K562 (cell line): ENCODE measurements around the gene TACC3. TPM values are rescaled to one million over a fixed set of nuclear protein-coding genes. Genes with fewer than 3 reads are reported as not detected.
A peak's percentile ranks its signal among the peaks of the same experiment; 100 is the strongest.

Source experiments
- ATAC-seq: fragments of 200-7000 bp; cut with Tn5 transposase; 3 replicates; pipeline ENCODE4 v1.9.1; 2020; ENCODE audit warnings: moderate library complexity
- BruUV-seq: library from RNA; stranded (reverse); fragments of 400-500 nt; replicated peaks from 2 replicates; lab custom pipeline; 2021; lab: Mats Ljungman, UMichigan
- CTCF ChIA-PET: fragments of 300-600 bp; formaldehyde crosslinking; extraction: SDS; loops from one replicate; lab custom pipeline; 2021; ENCODE audit warnings: low intra/inter-chr PET ratio; lab: Yijun Ruan, JAX
- POLR2A ChIA-PET: fragments of 300-600, 350-650 bp; sonication (Branson Sonifier 250); formaldehyde crosslinking; extraction: SDS; loops from one replicate; lab custom pipeline; 2021; ENCODE audit warnings: antibody characterized with exemption, inconsistent platforms; lab: Yijun Ruan, JAX
- DNase-seq, 4 experiments: peaks; one replicate each; pipeline versions ENCODE4 v3.0.0 to v3.0.0-alpha.2; 2011 to 2018; ENCODE audit warnings: low spot score in 3 of 4, mixed read lengths in 3 of 4; ENCODE audit errors: extremely low read depth in 1 of 4
- FAIRE-seq: peaks from 2 replicates; lab custom pipeline; 2011; peaks lifted over from hg19 to GRCh38; lab: Jason Lieb, UNC
- H2AFZ ChIP-seq: 2 replicates; pipeline ENCODE4 v1.6.0; 2011; ENCODE audit warnings: low read depth, low read length, control low read depth, inconsistent platforms
- H3K27ac ChIP-seq: fragments of 200-600 bp; 3 replicates; pipeline ENCODE4 v1.8.0; 2011; ENCODE audit warnings: low read depth, mild to moderate bottlenecking, control low read depth, inconsistent platforms, low read length, moderate library complexity, mixed read lengths; ENCODE audit errors: extremely low read depth
- H3K27me3 ChIP-seq, 2 experiments: fragments of 300-600 bp in 1 of 2; 2 replicates in 1 of 2; 3 replicates in 1 of 2; pipeline versions ENCODE4 v1.6.0 to v1.8.0; 2011; ENCODE audit warnings: inconsistent platforms in 2 of 2, low read length in 2 of 2, mild to moderate bottlenecking in 1 of 2, mixed read lengths in 1 of 2, moderate library complexity in 1 of 2; ENCODE audit not compliant: control insufficient read depth in 2 of 2, insufficient read depth in 2 of 2
- H3K36me3 ChIP-seq: fragments of 300-600 bp; 3 replicates; pipeline ENCODE4 v1.8.0; 2011; ENCODE audit warnings: mild to moderate bottlenecking, low read length, inconsistent platforms; ENCODE audit not compliant: control insufficient read depth, insufficient read depth
- H3K4me1 ChIP-seq, 2 experiments: fragments of 200-600 bp in 1 of 2; replicated peaks in 1 of 2; 2 replicates in 1 of 2; 3 replicates in 1 of 2; pipeline versions ENCODE4 v1.5.1 to v1.8.0; 2011; ENCODE audit warnings: inconsistent platforms in 2 of 2, low read length in 2 of 2, mild to moderate bottlenecking in 1 of 2, mixed read lengths in 1 of 2, moderate library complexity in 1 of 2; ENCODE audit not compliant: control insufficient read depth in 2 of 2, insufficient read depth in 2 of 2
- H3K4me2 ChIP-seq: 2 replicates; pipeline ENCODE4 v1.6.1; 2011; ENCODE audit warnings: low read length, control low read depth, inconsistent platforms, mixed read lengths; ENCODE audit not compliant: insufficient read depth
- H3K4me3 ChIP-seq: fragments of 200-600 bp; sonication (generic), shearing (Covaris generic); 2 replicates; pipeline ENCODE4 v1.5.1; 2016; ENCODE audit warnings: control low read depth, inconsistent platforms
- H3K79me2 ChIP-seq: fragments of 200-600 bp; 3 replicates; pipeline ENCODE4 v1.8.0; 2011; ENCODE audit warnings: low read length, inconsistent platforms; ENCODE audit not compliant: control insufficient read depth, insufficient read depth
- H3K9ac ChIP-seq, 2 experiments: 2 replicates each; pipeline versions ENCODE4 v1.6.0 to v1.6.1; 2011; ENCODE audit warnings: low read depth in 2 of 2, low read length in 2 of 2, control low read depth in 1 of 2, inconsistent platforms in 1 of 2, mild to moderate bottlenecking in 1 of 2, mixed read lengths in 1 of 2; ENCODE audit not compliant: insufficient read depth in 1 of 2
- H3K9me1 ChIP-seq: one replicate; pipeline ENCODE4 v1.6.0; 2011; ENCODE audit warnings: inconsistent platforms, mild to moderate bottlenecking, low read length, moderate library complexity; ENCODE audit not compliant: control insufficient read depth, insufficient read depth
- H3K9me3 ChIP-seq: replicated peaks from 2 replicates; pipeline ENCODE4 v1.5.1; 2011; ENCODE audit warnings: low read depth, low read length, inconsistent platforms; ENCODE audit not compliant: control insufficient read depth, insufficient read depth
- H4K20me1 ChIP-seq: replicated peaks from 2 replicates; pipeline ENCODE4 v1.6.1; 2011; ENCODE audit warnings: low read length, inconsistent platforms, mixed read lengths; ENCODE audit not compliant: control insufficient read depth, insufficient read depth
- CBFA2T2 ChIP-seq: fragments of 450-650 bp; conservative IDR thresholded peaks from 2 replicates; pipeline ENCODE4 v1.6.1; 2017; ENCODE audit warnings: mild to moderate bottlenecking
- NBN ChIP-seq: fragments of 450-650 bp; IDR thresholded peaks from 2 replicates; pipeline ENCODE4 v1.6.1; 2016; ENCODE audit warnings: low read depth, mild to moderate bottlenecking
- NR2C1 ChIP-seq, 2 experiments: fragments of 450-650 bp; IDR thresholded peaks; 2 replicates each; pipeline ENCODE4 v1.6.1; 2017; ENCODE audit warnings: mild to moderate bottlenecking in 2 of 2, antibody characterized with exemption in 1 of 2, inconsistent platforms in 1 of 2, missing compliant biosample characterization in 1 of 2, missing genetic modification characterization in 1 of 2
- RAD51 ChIP-seq: fragments of 450-650 bp; IDR thresholded peaks from 2 replicates; pipeline ENCODE4 v1.7.1; 2016; ENCODE audit warnings: low read depth, mild to moderate bottlenecking, borderline replicate concordance
- SRSF9 ChIP-seq: fragments of 200-400 bp; formaldehyde crosslinking; IDR thresholded peaks from 2 replicates; pipeline ENCODE4 v1.6.1; 2017; ENCODE audit warnings: low read depth, low read length, borderline replicate concordance
- TFE3 ChIP-seq: fragments of 450-650 bp; formaldehyde crosslinking; IDR thresholded peaks from 2 replicates; pipeline ENCODE4 v1.4.0; 2020; ENCODE audit warnings: mild to moderate bottlenecking, mixed read lengths
- TOE1 ChIP-seq, 2 experiments: fragments of 450-650 bp in 1 of 2; sonication (generic) in 1 of 2; formaldehyde crosslinking in 1 of 2; IDR thresholded peaks; 2 replicates each; pipeline versions ENCODE4 v1.7.1 to v1.8.0; 2016 to 2022; ENCODE audit warnings: borderline replicate concordance in 2 of 2, mild to moderate bottlenecking in 2 of 2, antibody characterized with exemption in 1 of 2, inconsistent platforms in 1 of 2, low read depth in 1 of 2, missing genetic modification reagents in 1 of 2, moderate library complexity in 1 of 2
- USF1 ChIP-seq: sonication (generic); formaldehyde crosslinking; IDR thresholded peaks from 2 replicates; pipeline ENCODE4 v1.9.0; 2022; ENCODE audit warnings: mild to moderate bottlenecking, missing genetic modification reagents
- USF2 ChIP-seq: sonication (generic); formaldehyde crosslinking; IDR thresholded peaks from 2 replicates; pipeline ENCODE4 v1.5.0; 2020; ENCODE audit warnings: missing genetic modification reagents
- ZEB2 ChIP-seq: fragments of 450-650 bp; IDR thresholded peaks from 2 replicates; pipeline ENCODE4 v1.6.1; 2016
- ZNF263 ChIP-seq: sonication (generic); formaldehyde crosslinking; IDR thresholded peaks from 2 replicates; pipeline ENCODE4 v1.8.0; 2022; ENCODE audit warnings: mild to moderate bottlenecking, missing genetic modification reagents, borderline replicate concordance
- WGBS: fragments of 100-300 bp; shearing (Covaris generic); methylation state at CpG from one replicate; pipeline ENCODE4 v1.1.6; 2016; ENCODE audit warnings: low coverage, mixed read lengths; ENCODE audit not compliant: insufficient coverage; ENCODE audit errors: missing lambda C conversion rate; 5-methylcytosine and 5-hydroxymethylcytosine counted together
- in situ Hi-C: fragments of 300-500 bp; cut with MboI; formaldehyde crosslinking; loops from 4 replicates; pipeline ENCODE4 v1.15.0; 2018; ENCODE audit warnings: inconsistent platforms, mixed read lengths
- intact Hi-C: fragments of 100-400 bp; cut with micrococcal nuclease; formaldehyde crosslinking; loops from 2 replicates; pipeline ENCODE4 v1.14.2; 2022
- polyA plus RNA-seq, 8 experiments: library from polyadenylated mRNA; depleted of rRNA in 4 of 8; stranded (reverse) in 5 of 8; unstranded in 3 of 8; fragments of >200 nt; fragmentation: Nextera tagmentation in 2 of 8; fragmentation: Illumina TruSeq in 1 of 8; extraction: Ambion mirVana in 2 of 8; extraction: Trizol in 1 of 8; gene quantifications; 2 replicates each; pipeline versions ENCODE4 v1.2.1 to v1.2.3, GENCODE V29; 2011 to 2014; ENCODE audit warnings: inconsistent platforms in 1 of 8, missing spikeins in 1 of 8
- total RNA-seq, 7 experiments: library from RNA; depleted of rRNA in 6 of 7; stranded (reverse); fragments of >200 nt in 6 of 7; fragmentation: Illumina TruSeq in 2 of 7; extraction: Trizol in 2 of 7; gene quantifications; 2 replicates each; pipeline versions ENCODE4 v1.2.1 to v1.2.3, GENCODE V29; 2011 to 2021; ENCODE audit warnings: low replicate concordance in 1 of 7

The TACC3 gene
- total and polyA plus RNA-seq, 9 of the 15 experiments (the other 6 are each of a cell fraction or from before 2014, with no cell fraction given), result 1.9 to 122 (median 55.6) TPM

- WGBS, result 21% methylated on average over 10 of the region's 10 CpGs
- no TSS peak for BruUV-seq
- no peak overlapping the region for H3K4me2 ChIP-seq
- H3K9ac ChIP-seq, result peak overlapping the region in 1 of 2 experiments; percentile 45; a peak in 2 of 4 replicates
- no peaks in the 10 kb centered on the region for H3K36me3 ChIP-seq
- TF ChIP-seq SRSF9, result no peak
- TF ChIP-seq TFE3 (CRISPR knock-in tag), result peak; percentile 94
- TF ChIP-seq TOE1 (IDR thresholded peaks at IDR 0.05; ENCODE audit: borderline replicate concordance), result peak; percentile 88
- no peak for TF ChIP-seq TOE1 (CRISPR knock-in tag; IDR thresholded peaks at IDR 0.05; ENCODE audit: borderline replicate concordance, low read depth)
- TF ChIP-seq NR2C1 (IDR thresholded peaks at IDR 0.05), result no peak
- no peak for TF ChIP-seq NR2C1 (tag; IDR thresholded peaks at IDR 0.05)
- TF ChIP-seq CBFA2T2, result peak; percentile 60
- no peak for TF ChIP-seq NBN
- TF ChIP-seq ZNF263 (CRISPR knock-in tag), result peak; percentile 94
- TF ChIP-seq RAD51, result peak; percentile 87
- TF ChIP-seq USF2 (CRISPR knock-in tag), result peak; percentile 83
- peak; percentile 83 for TF ChIP-seq USF1 (CRISPR knock-in tag)
- TF ChIP-seq ZEB2, result no peak
- ChIA-PET CTCF (no interaction called here), POLR2A (interaction anchor here (0.6 kb wide), 1 partner anchor 137 kb away, joined by 3 read pairs; no protein-coding TSS in a partner anchor)
- intact Hi-C loops, result no loop called here
- DNase-seq (no peak), ATAC-seq (no peak), FAIRE-seq (no peak)
- no peak overlapping the region for H3K4me3 ChIP-seq
- H3K4me1 ChIP-seq, result peaks cover 2 to 84% of the 10 kb centered on the region in 2 experiments; a peak in 3 of 5 replicates
- in situ Hi-C loops, result no loop called here
- no peaks in the 10 kb centered on the region for H3K9me3 ChIP-seq
- no peak overlapping the region for H3K27ac ChIP-seq
- H2AFZ ChIP-seq, result no peak overlapping the region
- no peaks in the 10 kb centered on the region for H3K79me2 ChIP-seq
- H3K9me1 ChIP-seq, result no peaks in the 10 kb centered on the region
- no peaks in the 10 kb centered on the region for H3K27me3 ChIP-seq
- 0 out of 2 replicates have a peak, but pooled peaks cover 3% of the 10 kb centered on the region for H4K20me1 ChIP-seq
These were observed 44.2 kb downstream of the TACC3 start for GRCh38 chr4:1765409-1766072.
